GM19328 (cell line): ENCODE measurements around the gene MFSD2B.
"Not testable (repeated sequence)": the region's sequence is repeated elsewhere in the genome, so short reads cannot be mapped to it uniquely, and the experiment has no call there.

Experiments used
- ATAC-seq: cut with Tn5 transposase; IDR thresholded peaks from one replicate; pipeline ENCODE4 v1.9.1; 2021; ENCODE audit warnings: mild to moderate bottlenecking, moderate library complexity; ENCODE audit not compliant: unreplicated experiment

Gene MFSD2B, protein sequence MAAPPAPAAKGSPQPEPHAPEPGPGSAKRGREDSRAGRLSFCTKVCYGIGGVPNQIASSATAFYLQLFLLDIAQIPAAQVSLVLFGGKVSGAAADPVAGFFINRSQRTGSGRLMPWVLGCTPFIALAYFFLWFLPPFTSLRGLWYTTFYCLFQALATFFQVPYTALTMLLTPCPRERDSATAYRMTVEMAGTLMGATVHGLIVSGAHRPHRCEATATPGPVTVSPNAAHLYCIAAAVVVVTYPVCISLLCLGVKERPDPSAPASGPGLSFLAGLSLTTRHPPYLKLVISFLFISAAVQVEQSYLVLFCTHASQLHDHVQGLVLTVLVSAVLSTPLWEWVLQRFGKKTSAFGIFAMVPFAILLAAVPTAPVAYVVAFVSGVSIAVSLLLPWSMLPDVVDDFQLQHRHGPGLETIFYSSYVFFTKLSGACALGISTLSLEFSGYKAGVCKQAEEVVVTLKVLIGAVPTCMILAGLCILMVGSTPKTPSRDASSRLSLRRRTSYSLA

DNA sequence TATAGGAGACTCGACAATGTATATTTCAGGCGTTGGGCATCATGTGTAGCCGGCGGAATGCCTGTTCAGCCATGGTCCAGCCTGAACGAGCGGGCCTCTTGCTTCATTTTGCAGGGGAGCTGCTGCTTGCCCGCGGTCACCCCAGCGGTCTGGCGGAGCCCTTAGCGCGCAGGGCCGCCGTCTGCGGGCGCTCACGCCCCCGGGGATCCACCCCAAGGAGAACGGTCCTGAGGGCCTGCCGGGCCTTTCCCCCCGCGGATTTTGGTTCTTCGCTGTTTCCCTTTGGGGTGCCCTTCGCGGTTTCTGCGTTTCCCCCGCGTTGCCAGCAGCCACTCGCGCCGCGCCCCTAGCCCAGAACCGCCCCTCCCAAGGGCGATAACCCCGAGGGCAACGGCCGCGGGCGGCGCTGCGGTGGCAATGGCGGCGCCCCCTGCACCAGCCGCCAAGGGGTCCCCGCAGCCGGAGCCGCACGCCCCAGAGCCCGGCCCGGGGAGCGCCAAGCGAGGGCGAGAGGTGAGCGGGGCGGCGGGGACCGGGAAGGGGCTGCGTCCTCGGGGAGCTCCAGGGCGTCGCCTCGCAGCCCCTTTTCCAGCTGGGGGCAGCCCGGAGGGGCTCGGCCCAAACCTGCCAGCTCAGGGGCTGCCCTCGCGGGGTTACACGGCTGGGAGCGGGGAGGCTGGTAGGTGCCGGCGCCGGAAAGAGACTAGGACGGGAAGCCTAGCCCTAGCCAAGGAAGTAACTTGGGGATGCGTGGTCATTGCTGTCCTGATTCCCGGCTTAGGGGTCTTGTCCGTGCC, at the start of gene MFSD2B:
TSS of gene MFSD2B (plus strand) at position 406 of the 797 bp plus-strand sequence. CDS start at position 418, 12 bp downstream.
- no peak for ATAC-seq

DNA sequence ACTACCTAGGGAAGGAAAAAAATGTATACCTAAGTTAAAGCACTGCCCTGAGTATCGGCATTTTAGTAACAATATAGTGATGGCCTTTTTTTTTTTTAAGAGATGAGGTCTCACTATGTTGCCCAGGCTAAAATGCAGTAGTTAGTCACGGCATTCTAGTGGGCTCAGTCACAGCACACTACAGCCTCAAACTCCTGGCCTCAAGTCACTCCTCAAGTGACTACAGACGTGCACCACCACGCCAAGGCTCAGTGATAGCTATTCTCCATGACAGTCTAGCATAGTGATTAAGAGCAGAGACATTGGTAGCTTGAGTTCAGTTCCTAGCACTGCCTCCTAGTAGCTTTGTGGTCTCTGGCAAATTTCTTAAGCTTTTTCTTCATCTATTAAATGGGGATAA, 42.0 kb upstream of the MFSD2B start:
- no peak for ATAC-seq

- no peak for ATAC-seq
Observed at GRCh38 chr2:23976883-23977282, 33.0 kb upstream of the MFSD2B start.

DNA sequence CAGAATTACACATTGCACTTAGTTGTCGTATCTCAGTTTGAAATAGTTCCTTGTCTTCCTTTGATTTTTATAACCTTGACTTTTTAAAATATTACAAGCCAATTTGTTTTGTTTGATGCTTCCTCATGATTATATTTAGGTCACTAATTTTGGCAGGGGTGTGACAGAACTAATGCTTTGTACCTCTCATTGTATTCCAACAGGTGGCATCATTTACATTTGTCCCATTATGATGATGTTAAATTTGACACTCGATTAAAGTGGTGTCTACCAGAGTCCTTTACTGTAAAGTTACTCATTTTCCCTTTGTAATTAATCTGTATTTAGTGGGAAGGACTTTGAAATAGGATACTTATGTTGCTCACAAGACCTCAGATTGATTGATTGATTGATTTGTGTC, 21.5 kb upstream of the MFSD2B start:
- no peak for ATAC-seq

DNA sequence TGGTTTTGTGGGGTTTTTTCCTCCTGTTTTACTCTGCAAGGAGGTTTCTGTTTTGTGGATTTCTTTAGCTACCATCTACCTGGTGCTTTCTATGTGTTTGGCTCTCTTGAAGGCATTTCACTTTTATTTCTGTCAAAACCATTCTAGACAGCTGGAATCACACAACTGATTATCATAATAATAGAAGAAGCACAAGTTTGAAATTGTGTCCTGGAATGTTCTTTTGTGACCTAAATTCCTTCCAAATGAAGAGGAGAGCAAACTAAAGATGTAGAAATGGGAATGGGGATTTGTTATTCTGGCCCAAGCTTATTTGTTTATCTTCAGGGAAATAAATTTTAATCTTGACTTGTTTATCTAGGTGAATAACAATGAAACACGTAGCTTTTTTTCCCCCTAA, 17.0 kb upstream of the MFSD2B start:
- ATAC-seq = no peak

- no peak for ATAC-seq
Observed at GRCh38 chr2:23993736-23994269, 16.1 kb upstream of the MFSD2B start.

DNA sequence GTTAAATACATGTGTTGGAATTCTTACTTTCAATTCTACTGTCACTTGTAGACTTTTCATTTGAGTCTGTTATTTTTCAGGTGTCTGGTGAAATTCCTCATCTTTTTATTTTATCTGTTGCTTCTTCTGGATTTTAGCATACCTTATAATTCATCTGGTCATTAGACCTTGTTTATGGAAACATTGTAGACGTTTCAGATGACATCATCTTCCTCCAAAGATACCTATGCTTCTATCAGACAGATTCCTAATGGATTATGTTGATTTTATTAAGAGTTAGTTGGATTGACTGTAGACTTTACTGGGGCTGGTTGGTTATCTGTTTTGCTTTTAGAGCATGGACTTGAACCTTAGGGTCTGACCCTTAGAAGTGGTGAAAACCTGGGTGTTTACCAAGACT, 15.3 kb upstream of the MFSD2B start:
- ATAC-seq = no peak

GRCh38 chr2:24007693-24008092, 2.2 kb upstream of the MFSD2B start:
- no peak for ATAC-seq

DNA sequence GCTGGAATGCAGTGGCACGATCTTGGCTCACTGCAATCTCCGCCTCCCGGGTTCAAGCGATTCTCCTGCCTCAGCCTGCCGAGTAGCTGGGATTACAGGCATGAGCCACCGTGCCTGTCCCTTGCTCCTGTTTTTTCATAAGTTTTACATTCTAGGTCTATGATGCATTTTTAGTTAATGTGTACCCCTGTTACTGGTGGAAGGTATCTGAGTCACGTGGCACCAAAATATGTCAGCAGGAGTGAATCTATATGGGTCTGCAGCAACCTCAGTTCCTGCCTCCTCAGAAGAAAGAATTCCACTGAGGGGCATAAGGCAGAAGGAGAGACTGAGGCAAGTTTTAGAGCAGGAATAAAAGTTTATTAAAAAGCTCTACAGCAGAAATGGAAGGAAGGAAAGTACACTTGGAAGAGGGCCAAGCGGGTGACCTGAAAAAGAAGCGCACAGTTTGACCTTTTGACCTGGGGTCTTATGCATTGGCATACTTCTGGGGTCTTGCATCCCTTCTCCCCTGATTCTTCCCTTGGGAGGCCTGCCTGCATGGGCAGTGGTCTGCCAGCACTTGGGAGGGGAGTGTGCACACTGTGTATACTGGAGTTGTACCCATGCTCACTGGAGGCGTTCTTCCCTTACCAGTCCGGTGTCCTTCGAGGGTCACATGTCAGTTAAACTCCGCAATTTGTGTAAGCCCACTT, 1.1 kb upstream of the MFSD2B start:
- no peak for ATAC-seq

- no peak for ATAC-seq
Observed at GRCh38 chr2:24009367-24009679, 562 bp upstream of the MFSD2B start.

GRCh38 chr2:24010477-24011249, 778 bp downstream of the MFSD2B start:
- ATAC-seq = no peak

DNA sequence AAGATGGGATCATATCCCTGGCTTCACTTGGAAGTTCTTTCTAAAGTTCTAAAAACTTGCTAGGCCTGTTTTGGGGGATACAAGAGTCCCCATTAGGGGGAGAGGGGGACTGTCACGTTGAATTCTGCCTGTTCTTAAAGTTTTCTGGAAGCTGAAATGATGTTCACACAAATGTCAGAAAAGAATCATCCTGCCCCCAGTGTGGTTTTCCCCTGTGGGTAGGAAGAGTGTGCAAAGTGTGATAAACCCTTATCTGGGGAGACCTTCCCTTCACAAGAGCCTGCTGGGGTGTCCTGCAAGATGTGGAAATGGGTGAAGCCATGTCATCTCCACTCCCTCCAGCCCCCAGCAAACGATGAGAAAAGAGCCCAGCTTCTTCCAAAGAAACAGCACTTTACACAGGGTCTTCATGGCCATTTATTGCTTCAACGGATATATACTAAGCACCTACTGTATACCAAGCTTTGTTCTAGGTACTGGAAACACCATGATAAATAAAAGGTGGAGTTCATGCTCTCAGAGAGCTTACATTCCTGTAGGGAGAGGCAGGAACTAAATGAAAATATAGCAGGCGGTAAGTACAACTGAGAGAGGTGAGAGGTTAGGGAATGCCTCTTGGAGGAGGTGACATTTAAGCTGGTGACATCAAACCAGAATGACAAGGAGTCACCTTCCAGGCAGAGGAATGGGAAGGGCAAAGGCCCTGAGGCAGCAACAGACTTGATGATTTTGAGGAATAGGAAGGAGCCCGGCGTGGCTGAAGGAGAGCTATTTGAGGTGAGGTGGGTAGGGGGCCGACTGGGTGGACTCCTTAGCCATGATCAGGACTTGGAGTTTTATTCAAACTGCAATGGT, 1.6 kb downstream of the MFSD2B start:
- no peak for ATAC-seq

DNA sequence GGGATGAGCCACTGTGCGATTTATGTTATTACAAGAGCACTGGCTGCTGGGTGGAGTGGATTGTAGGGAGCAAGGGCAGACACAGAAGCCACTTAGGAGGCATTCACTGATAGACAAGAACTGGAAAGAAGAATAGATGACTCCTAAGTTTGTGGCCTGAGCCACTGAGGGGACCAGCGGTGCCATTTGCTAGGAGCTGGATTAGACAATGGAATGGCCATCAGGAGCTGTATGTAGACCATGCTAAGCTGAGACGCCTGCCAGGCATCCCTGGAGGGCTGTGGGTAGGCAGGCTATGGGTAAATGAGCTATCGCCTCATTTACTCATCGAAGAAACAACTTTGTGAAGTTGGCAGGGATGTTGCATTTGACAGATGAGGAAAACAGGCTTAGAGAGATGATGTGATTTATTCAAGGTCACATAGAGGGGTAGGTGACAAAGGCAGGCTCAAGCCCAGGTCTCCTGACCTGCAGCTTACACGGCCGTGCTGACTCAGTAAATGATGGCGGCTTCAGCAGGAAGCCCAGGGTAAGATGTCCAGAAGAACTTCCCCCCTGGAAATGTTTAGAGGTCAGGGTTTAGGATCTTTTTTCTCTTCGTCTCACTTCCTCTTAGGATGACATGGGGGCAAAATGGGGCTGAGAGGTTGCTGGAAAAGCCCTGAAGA, 2.8 kb downstream of the MFSD2B start:
- no peak for ATAC-seq

DNA sequence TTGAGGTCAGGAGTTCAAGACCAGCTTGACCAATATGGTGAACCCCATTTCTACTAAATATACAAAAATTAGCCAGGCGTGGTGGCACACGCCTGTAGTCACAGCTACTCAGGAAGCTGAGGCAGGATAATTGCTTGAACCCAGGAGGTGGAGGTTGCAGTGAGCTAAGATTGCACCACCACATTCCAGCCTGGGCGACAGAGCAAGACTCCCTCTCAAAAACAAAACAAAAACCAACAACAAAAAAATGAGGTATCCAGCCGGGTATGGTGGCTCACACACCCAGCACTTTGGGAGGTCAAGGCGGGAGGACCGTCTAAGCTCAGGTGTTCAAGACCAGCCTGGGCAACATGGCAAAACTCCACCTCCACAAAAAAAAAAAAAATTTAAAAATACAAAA, 5.0 kb downstream of the MFSD2B start:
- not testable (repeated sequence) for ATAC-seq

GRCh38 chr2:24015562-24016375, 5.9 kb downstream of the MFSD2B start:
- no peak for ATAC-seq

DNA sequence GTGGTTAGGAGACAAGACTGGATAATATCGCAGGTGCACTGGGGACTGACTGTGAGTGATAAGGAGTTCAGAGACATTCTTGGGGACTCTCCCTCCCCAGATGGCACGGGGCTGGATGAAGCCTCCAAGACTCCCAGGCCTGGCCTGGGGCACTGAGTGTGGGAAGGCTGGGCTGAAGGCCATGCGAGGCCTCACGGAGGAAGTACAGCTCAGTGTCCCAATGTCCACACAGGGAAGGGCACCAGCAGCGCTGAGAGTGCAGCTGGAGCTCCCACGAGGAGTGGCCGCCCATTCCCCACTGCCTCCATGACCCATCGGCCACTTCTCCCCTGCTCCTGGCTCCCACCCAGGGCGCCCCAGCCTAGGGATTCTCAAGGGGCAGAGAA, 6.5 kb downstream of the MFSD2B start:
- ATAC-seq = no peak

GRCh38 chr2:24016853-24017703, 7.2 kb downstream of the MFSD2B start:
- no peak for ATAC-seq
